ENCODE data around the gene SLC22A16. TPM values are rescaled to one million over a fixed set of nuclear protein-coding genes. Genes with fewer than 3 reads are reported as not detected.
"Not testable (repeated sequence)": the region's sequence is repeated elsewhere in the genome, so short reads cannot be mapped to it uniquely, and the experiment has no call there.

Gene SLC22A16
- total RNA-seq, 2 experiments from 2014 or later, result not detected

DNA sequence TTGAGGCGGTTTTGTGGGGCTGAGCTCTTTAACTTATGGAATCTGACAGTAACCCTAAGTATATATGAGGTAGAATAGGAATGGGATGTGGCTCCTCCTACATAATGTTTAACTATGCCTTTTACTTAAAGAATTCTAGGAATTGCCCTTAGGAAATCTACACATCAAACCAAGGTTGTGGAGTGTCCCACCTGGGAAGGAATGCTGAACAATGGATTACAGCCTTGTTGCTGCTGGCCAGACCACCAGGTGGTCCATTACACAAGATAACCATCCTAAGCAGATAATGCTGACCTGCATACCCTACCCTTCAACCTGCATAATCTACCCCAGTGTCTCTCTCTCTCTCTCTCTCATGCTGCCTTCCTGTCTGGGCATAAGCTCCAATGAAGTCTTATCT is 35.0 kb upstream of the SLC22A16 start:
- Mint-ChIP-seq H3K27me3 (peaks cover 12% of the 10 kb centered on the region), H3K27ac (no peak overlapping the region)
- POLR2A ChIA-PET, result no interaction called here

DNA sequence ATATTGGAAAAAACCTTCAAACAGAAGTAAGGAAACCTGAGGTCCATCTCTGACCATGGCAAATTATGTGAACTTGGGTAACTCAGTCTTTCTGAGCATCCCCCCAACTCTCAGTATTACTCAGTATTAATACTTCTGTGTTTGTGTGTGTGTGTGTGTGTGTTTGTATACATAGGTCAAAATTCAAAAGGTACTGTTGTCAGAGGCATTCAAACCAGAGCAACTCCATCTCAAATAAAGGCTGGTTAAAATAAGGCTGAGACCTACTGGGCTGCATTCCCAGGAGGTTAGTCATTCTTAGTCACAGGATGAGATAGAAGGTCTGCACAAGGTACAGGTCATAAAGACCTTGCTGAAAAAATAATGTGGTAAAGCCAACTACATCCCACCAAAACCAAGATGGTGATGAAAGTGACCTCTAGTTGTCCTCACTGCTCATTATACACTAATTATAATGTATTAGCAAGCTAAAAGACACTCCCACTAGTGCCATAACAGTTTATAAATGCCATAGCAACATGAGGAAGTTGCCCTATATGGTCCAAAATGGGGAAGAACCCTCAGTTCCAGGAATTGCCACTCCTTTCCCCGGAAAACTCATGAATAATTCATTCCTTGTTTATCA is 33.3 kb upstream of the SLC22A16 start:
- ChIA-PET CTCF (no interaction called here), POLR2A (no interaction called here)
- intact Hi-C loops (cut with micrococcal nuclease), result no loop called here
- Mint-ChIP-seq H3K27me3 (peaks cover 12% of the 10 kb centered on the region), H3K4me3 (no peak overlapping the region), H3K9me3 (no peaks in the 10 kb centered on the region), H3K27ac (no peak overlapping the region), H3K4me1 (ENCODE audit: low read depth) (peaks cover 4% of the 10 kb centered on the region), H3K36me3 (no peaks in the 10 kb centered on the region)
- no peak for DNase-seq

More for the DNA sequence above, 35.0 kb upstream of the SLC22A16 start:
- Mint-ChIP-seq H3K4me3 (no peak overlapping the region), H3K9me3 (no peaks in the 10 kb centered on the region), H3K4me1 (ENCODE audit: low read depth) (peaks cover 4% of the 10 kb centered on the region), H3K36me3 (no peaks in the 10 kb centered on the region)
- intact Hi-C loops (cut with micrococcal nuclease), result no loop called here
- CTCF ChIA-PET, result interaction anchor here (1.2 kb wide), 1 partner anchor 16 kb away, joined by 3 read pairs; no protein-coding TSS in a partner anchor
- no peak for DNase-seq

DNA sequence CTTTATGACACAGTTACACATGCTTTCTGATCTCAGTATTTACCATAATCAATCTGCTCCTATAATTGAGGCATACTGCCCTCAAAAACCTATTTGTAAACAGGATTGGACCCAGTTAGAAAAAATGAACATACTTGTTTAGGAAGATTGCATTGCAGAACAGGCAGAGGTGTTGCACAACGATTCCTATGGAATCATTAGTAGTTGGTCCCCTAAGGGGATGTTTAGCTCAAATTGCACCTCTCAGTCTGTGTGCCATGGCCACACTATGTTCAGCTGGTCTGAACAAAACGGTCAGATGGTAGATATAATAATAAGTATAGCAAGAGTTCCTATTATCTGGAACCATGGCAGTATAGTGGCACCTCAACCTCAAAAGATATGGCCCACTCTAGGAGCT is 28.5 kb upstream of the SLC22A16 start:
- POLR2A ChIA-PET; H3K9me3 Mint-ChIP-seq; DNase-seq; CTCF ChIA-PET; H3K27ac Mint-ChIP-seq; H3K36me3 Mint-ChIP-seq; H3K4me3 Mint-ChIP-seq; intact Hi-C loops (cut with micrococcal nuclease); H3K4me1 Mint-ChIP-seq (ENCODE audit: low read depth): not testable (repeated sequence)
- peaks cover 12% of the 10 kb centered on the region for H3K27me3 Mint-ChIP-seq

DNA sequence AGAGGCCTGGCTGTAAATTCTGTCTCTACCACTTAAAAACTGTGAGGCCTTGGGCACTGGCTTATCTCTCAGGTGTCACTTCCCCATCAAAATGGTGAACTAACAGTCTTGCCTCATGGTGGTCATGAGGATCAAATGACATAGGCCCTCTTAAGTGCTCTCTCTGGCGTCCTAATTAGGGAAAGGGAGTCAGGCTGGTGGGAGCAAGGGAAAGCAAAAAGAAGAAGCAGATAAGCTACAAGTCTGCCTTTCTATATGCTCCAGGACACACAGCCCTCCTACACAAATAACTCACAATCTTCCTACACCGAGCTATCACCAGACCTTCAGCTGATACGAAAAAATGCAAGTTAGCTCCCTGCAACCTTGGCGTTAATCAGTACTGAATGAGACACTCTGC is 19.5 kb upstream of the SLC22A16 start:
- CTCF ChIA-PET, result no interaction called here

DNA sequence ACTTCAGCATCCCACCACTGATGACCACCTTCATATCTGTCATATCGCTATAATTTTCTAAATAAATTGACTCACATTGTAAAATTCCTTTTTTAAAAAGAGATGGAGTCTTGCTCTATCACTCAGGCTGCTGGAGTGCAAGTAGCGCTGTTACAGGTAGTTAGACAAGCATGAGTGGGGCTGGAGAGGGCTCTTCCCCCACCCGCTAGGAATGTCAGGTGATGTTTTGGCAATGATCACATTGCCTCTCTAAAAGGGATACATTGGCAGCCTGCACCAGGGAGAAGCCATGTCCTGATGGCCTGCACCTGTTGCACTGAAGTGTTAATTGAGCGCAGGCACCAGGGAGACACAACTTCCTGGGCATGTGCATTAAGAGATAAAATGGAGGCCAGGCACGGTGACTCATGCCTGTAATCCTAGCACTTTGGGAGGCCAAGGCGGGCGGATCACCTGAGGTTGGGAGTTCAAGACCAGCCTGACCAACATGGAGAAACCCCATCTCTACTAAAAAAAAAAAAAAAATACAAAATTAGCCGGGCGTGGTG is 16.9 kb upstream of the SLC22A16 start:
- Mint-ChIP-seq H3K36me3 (no peaks in the 10 kb centered on the region), H3K4me1 (ENCODE audit: low read depth) (peaks cover 14% of the 10 kb centered on the region), H3K27me3 (peaks cover 20% of the 10 kb centered on the region), H3K9me3 (no peaks in the 10 kb centered on the region), H3K27ac (no peak overlapping the region), H3K4me3 (no peak overlapping the region)
- ChIA-PET CTCF (no interaction called here), POLR2A (no interaction called here)
- DNase-seq, result no peak
- intact Hi-C loops (cut with micrococcal nuclease), result no loop called here

More for the DNA sequence above, 19.5 kb upstream of the SLC22A16 start:
- Mint-ChIP-seq H3K36me3 (no peaks in the 10 kb centered on the region), H3K27me3 (peaks cover 20% of the 10 kb centered on the region), H3K27ac (no peak overlapping the region), H3K9me3 (no peaks in the 10 kb centered on the region), H3K4me1 (ENCODE audit: low read depth) (peaks cover 14% of the 10 kb centered on the region), H3K4me3 (no peak overlapping the region)
- no peak for DNase-seq
- intact Hi-C loops (cut with micrococcal nuclease), result no loop called here
- POLR2A ChIA-PET, result no interaction called here

DNA sequence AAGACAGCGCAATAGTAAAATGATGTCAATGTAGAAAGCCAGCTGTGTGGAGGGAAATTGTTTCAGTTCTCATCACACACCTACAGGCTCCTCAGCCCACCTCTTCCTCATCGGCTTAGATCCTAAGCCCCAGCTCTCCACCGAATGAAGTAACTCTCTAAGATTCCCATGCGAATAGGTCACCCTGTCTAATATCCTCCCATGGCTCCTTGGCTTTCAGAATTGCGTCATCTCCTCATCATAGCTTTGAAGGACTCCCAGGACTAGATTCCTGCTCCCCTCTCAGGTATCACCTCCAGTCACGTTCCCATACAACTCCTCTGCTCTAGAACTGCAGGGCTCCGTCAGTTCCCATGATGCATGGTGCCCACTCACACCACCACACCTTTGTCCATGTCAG is 16.2 kb upstream of the SLC22A16 start:
- H3K36me3 Mint-ChIP-seq, result no peaks in the 10 kb centered on the region
- ChIA-PET CTCF (no interaction called here), POLR2A (no interaction called here)
- DNase-seq, result no peak
- H3K4me3 Mint-ChIP-seq, result no peak overlapping the region
- no peaks in the 10 kb centered on the region for H3K9me3 Mint-ChIP-seq
- H3K4me1 Mint-ChIP-seq (ENCODE audit: low read depth), result peaks cover 14% of the 10 kb centered on the region
- intact Hi-C loops (cut with micrococcal nuclease), result no loop called here
- H3K27me3 Mint-ChIP-seq, result peaks cover 19% of the 10 kb centered on the region
- H3K27ac Mint-ChIP-seq, result no peak overlapping the region

DNA sequence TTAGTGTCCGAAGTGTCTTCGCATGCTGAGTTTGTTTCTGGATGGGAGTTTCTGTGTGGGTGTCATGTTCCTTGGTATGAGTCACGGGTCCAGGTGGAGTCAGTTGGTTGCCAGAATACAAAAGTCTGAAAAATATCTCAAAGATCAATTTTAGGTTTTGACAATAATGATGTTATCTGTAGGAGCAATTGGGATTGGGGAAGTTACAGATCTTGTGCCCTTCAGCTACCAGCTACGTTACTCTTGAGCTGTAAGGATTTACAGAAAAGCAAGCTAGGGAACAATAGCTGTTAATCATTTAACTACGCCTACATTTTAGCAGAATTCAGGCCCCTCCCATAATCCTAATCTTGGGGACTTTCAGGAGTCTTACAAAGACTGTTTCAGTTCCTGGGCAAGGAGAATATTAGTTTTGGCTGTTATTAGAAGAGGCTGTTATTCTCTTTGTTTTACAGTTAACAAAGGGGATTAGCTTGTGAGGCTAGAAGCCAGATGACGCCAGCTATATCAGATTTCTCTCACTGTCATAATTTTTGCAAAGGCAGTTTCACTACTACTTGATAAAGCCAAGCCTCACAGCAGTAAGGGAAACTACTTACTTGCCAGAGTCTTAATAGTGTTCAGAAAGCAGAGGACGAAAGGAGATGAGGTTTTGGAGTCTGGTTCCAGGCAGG is 15.4 kb upstream of the SLC22A16 start:
- H3K9me3 Mint-ChIP-seq, result no peaks in the 10 kb centered on the region
- no peak for DNase-seq
- no peaks in the 10 kb centered on the region for H3K36me3 Mint-ChIP-seq
- peaks cover 23% of the 10 kb centered on the region for H3K27me3 Mint-ChIP-seq
- intact Hi-C loops (cut with micrococcal nuclease), result no loop called here
- CTCF ChIA-PET, result no interaction called here
- peaks cover 14% of the 10 kb centered on the region for H3K4me1 Mint-ChIP-seq (ENCODE audit: low read depth)
- no peak overlapping the region for H3K4me3 Mint-ChIP-seq
- POLR2A ChIA-PET, result no interaction called here
- no peak overlapping the region for H3K27ac Mint-ChIP-seq

DNA sequence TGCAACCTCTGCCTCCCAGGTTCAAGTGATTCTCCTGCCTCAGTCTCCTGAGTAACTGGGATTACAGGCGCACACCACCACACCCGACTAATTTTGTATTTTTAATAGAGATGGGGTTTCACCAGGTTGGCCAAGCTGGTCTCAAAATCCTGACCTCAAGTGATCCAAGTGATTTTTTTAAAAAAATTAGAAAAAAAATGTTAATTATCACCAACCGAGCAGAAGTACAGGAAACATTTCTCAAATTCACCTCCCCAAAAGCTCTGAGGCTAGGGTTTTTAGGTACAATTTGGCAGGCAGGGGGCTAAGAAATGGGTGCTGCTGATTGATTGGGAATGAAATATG is 14.9 kb upstream of the SLC22A16 start:
- Mint-ChIP-seq H3K36me3 (no peaks in the 10 kb centered on the region), H3K4me1 (ENCODE audit: low read depth) (peaks cover 14% of the 10 kb centered on the region), H3K4me3 (no peak overlapping the region), H3K27ac (no peak overlapping the region), H3K9me3 (no peaks in the 10 kb centered on the region), H3K27me3 (peaks cover 26% of the 10 kb centered on the region)
- DNase-seq, result no peak
- POLR2A ChIA-PET, result no interaction called here
- CTCF ChIA-PET, result no interaction called here
- intact Hi-C loops (cut with micrococcal nuclease), result no loop called here

DNA sequence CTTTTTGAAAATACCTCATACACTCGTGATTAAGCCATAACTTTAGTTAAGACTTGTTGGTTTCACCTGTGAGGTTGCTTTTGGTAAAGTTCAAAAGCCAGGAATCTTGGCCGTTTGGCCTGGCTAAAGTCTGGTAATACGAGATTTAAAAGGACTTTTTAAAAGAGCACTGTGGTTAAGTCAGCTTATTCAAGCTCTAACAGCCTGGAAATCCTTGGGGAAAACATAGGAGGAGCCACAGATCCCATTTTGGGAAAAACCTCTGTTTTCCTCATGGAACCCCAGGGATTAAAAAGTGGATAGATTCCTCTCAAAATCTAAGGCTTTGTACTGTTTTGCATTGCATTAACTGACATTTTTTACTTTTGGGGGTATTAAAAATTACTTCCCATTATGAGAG is 13.7 kb upstream of the SLC22A16 start:
- H3K4me1 Mint-ChIP-seq (ENCODE audit: low read depth), result peaks cover 14% of the 10 kb centered on the region
- DNase-seq, result no peak
- no peaks in the 10 kb centered on the region for H3K36me3 Mint-ChIP-seq
- H3K9me3 Mint-ChIP-seq, result no peaks in the 10 kb centered on the region
- ChIA-PET CTCF (no interaction called here), POLR2A (no interaction called here)
- peaks cover 32% of the 10 kb centered on the region for H3K27me3 Mint-ChIP-seq
- H3K27ac Mint-ChIP-seq, result no peak overlapping the region
- H3K4me3 Mint-ChIP-seq, result no peak overlapping the region
- intact Hi-C loops (cut with micrococcal nuclease), result no loop called here

DNA sequence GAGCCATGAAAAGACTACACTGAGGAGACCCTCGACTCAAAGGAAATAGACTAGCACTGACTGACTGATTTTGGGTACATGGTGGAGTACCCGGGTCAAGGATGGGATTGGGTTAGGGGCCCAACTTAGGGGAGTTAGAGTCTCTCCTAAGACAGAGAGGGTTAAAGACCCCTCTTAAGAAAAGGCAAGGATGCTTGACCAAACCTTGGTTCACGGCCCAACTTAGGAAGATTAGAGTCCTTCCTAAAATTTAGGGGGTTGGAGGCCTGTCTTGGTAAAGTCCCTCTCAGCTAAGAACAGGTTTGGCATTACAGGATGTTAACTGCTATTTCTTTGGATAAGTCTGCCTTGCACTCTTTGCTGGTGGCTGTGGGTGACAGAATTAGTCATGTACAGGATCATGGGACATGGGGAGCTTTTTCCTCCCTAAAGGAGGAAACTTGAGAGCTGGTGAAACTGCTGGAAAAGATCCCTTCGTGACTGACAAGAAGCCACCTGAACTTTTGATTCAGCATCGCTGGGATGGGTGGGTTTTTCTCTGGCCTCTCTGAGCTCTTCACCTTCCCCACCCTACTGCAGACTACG is 12.3 kb upstream of the SLC22A16 start:
- H3K27ac Mint-ChIP-seq, result no peak overlapping the region
- POLR2A ChIA-PET, result no interaction called here
- no peaks in the 10 kb centered on the region for H3K9me3 Mint-ChIP-seq
- H3K27me3 Mint-ChIP-seq, result peaks cover 29% of the 10 kb centered on the region
- DNase-seq, result no peak
- intact Hi-C loops (cut with micrococcal nuclease), result no loop called here
- CTCF ChIA-PET, result no interaction called here
- no peak overlapping the region for H3K4me3 Mint-ChIP-seq
- no peaks in the 10 kb centered on the region for H3K36me3 Mint-ChIP-seq
- peaks cover 14% of the 10 kb centered on the region for H3K4me1 Mint-ChIP-seq (ENCODE audit: low read depth)

DNA sequence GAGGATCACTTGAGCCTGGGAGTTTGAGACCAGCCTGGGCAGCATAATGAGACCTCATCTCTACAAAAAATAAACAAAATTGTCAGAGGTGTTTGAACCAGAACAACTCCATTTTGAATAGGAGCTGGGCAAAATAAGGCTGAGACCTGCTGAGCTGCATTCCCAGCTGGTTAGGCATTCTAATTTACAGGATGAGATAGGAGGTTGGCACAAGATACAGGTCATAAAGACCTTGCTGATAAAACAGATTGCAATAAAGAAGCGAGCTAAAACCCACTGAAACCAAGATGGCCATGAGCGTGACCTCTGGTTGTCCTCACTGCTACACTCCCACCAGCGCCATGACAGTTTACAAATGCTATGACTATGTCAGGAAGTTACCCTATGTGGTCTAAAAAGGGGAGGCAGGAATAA is 11.6 kb upstream of the SLC22A16 start:
- H3K4me3 Mint-ChIP-seq; POLR2A ChIA-PET; CTCF ChIA-PET; H3K9me3 Mint-ChIP-seq; intact Hi-C loops (cut with micrococcal nuclease); H3K27ac Mint-ChIP-seq; DNase-seq; H3K36me3 Mint-ChIP-seq: not testable (repeated sequence)
- Mint-ChIP-seq H3K4me1 (ENCODE audit: low read depth) (peaks cover 14% of the 10 kb centered on the region), H3K27me3 (peaks cover 29% of the 10 kb centered on the region)

DNA sequence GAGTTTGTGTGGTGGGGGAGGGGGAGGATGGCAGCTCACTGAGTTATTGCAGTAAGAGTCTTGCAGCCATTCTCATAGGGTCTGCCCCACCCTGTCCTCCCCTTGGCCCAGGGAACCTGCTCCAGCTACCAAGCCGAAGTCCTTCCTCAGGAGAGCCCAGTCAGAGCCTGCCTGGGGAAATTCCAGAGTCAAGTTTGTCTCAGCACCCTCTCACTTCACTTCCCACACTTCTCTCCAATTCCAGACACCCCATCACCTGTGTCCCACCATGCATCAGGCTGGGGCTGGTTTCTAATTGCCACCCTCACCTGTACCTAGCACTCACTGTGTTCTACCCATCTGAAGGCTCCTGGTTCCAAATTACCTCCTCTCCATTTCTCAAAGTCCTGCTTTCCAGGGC is 10.3 kb upstream of the SLC22A16 start:
- ChIA-PET POLR2A (no interaction called here), CTCF (no interaction called here)
- Mint-ChIP-seq H3K27ac (no peak overlapping the region), H3K4me1 (ENCODE audit: low read depth) (peaks cover 3% of the 10 kb centered on the region), H3K27me3 (peaks cover 24% of the 10 kb centered on the region), H3K36me3 (no peaks in the 10 kb centered on the region), H3K4me3 (no peak overlapping the region), H3K9me3 (no peaks in the 10 kb centered on the region)
- no peak for DNase-seq
- intact Hi-C loops (cut with micrococcal nuclease), result no loop called here

DNA sequence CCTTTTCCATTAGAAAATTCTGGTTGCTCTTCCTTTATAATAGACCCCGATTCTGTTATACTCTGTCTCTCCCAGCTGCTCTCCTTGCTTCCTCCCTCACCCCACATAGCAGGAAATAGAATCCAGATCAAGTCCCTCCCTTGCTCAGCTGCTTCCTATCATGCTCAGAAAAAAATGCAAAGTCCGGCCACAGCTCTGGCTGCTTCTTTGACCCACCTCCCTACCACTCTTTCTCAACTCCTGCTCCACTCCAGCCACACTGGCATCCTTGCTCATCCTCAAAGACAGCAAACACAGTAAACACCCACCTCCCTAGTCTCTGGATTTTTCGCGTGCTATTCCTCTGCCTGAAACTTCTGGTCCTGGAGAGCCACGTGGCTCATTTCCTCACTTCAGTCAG is 9.1 kb upstream of the SLC22A16 start:
- Mint-ChIP-seq H3K27me3 (peaks cover 21% of the 10 kb centered on the region), H3K9me3 (peaks cover 3% of the 10 kb centered on the region), H3K4me1 (ENCODE audit: low read depth) (no peaks in the 10 kb centered on the region), H3K36me3 (no peaks in the 10 kb centered on the region), H3K4me3 (no peak overlapping the region), H3K27ac (no peak overlapping the region)
- intact Hi-C loops (cut with micrococcal nuclease), result no loop called here
- no peak for DNase-seq
- ChIA-PET POLR2A (no interaction called here), CTCF (no interaction called here)
